Measurements from ENCODE around the gene PCYT1B.
"Not testable (repeated sequence)": the region's sequence is repeated elsewhere in the genome, so short reads cannot be mapped to it uniquely, and the experiment has no call there.

The PCYT1B gene

DNA sequence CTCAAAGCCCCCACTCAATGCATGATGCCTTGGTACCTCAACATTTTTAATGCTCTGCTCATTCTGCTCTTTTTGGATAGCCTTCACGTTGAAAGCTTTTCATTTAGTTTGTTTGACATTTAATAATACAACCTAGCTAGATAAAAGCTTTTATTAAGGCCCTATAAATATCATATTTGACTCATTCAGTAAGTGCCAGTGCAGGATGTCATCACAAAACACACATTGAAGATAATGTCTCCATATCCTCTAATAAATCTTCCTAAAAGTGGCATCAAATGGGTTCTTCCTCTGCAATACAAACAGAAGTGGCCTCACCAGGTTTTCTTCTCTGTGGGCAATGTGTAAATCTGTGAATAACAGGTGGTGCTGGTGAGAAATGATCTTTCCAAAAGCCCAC, 12.0 kb upstream of the PCYT1B start:
- no peak for TF ChIP-seq CTCF (conservative IDR thresholded peaks at IDR 0.05)
- no peak overlapping the region for H3K27ac ChIP-seq

GRCh38 chrX:24658421-24658820, 11.3 kb upstream of the PCYT1B start:
- H3K27ac ChIP-seq = no peak overlapping the region
- TF ChIP-seq CTCF (conservative IDR thresholded peaks at IDR 0.05) = no peak

DNA sequence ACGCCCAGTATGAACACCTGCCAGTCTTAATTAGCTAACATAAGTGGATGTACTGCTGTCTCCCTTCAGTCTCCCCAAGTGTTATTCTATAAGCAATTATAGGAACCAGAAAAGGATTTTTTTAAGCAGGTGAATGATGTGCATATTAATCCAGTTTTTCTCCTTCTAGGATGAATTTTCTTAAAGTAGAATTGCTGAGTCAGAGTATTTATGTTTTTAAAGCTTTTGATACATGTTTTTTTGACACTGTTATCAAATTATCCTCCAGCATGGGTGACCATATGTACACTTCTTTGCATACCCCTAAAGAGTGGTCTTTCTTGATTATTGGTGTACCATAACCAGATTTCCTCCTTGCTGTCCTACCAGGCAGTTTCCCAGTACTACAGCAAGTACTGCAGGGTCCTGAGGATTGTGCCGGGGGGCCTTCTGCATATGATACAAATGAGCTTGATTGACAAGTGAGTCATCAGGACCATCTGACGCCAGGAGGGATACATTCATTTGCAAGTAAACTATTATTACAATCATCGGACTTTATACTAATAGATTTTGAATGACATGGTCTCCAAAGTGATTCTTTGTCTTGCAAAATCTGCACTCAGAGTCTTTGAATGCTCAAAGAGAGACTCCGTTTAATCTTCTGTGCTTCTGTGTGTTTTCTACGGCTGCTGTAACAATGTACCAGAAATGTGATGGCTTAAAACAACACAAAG, 10.7 kb upstream of the PCYT1B start:
- no peak overlapping the region for H3K27ac ChIP-seq
- TF ChIP-seq CTCF (conservative IDR thresholded peaks at IDR 0.05) = no peak

- H3K27ac ChIP-seq = not testable (repeated sequence)
Observed at GRCh38 chrX:24655679-24656078, 8.5 kb upstream of the PCYT1B start.

DNA sequence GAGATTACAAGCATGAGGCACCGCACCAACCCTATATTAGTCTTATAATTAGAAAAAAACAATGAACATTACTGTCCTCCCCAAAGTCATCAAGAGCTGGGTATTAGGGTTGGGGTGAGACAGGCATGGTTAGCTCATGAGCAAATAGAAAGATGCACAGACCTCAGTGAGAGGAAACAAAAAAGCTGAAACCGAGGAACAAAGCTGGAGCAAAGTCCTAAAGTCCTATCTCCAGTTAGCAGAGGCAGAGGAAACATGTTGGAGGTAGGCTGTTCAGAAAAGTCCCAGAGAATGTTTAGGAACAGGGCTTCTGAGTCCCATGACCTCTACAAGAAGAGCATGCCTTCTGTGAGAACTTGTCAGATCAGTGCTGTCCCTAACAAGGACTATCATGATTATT, 4.6 kb upstream of the PCYT1B start:
- H3K27ac ChIP-seq = no peak overlapping the region
- no peak for TF ChIP-seq CTCF (conservative IDR thresholded peaks at IDR 0.05)

DNA sequence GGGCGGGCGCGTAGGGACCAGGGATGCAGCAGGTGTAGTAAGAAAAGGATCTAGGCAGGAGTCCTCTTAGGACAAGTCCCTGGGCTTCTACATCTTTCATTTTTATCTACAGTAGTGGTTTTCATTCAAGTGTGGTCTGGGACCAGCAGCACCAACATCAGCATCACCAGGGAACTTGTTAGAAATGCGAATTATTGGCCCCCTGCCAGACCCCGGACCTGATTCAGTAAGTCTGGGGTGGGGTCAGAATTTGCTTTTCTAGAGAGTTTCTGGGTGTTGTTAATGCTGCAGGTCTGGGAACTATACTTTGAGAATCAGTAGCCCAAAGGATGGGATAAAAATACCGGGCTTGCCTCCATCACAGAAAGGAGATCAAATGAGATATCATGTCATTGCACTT, 1.3 kb upstream of the PCYT1B start:
- no peak for TF ChIP-seq CTCF (conservative IDR thresholded peaks at IDR 0.05)
- H3K27ac ChIP-seq = no peak overlapping the region

GRCh38 chrX:24646745-24647182, 383 bp downstream of the PCYT1B start:
- TF ChIP-seq CTCF (conservative IDR thresholded peaks at IDR 0.05) = no peak
- no peak overlapping the region for H3K27ac ChIP-seq

- no peak overlapping the region for H3K27ac ChIP-seq
- TF ChIP-seq CTCF (conservative IDR thresholded peaks at IDR 0.05) = no peak
Observed at GRCh38 chrX:24646006-24646405, 1.1 kb downstream of the PCYT1B start.

All from VCaP (cell line).